ENCODE results near the gene RNF151. TPM values are rescaled to one million over a fixed set of nuclear protein-coding genes. Genes with fewer than 3 reads are reported as not detected.

The RNF151 gene
- total and polyA plus RNA-seq, 2 donors (not counting 1 experiment from before 2014, with no cell fraction given) = not detected

- Histone ChIP-seq H3K36me3 (ENCODE audit: control insufficient read depth, insufficient read depth, low read length) (peaks cover 47% of the 10 kb centered on the region), H3K79me2 (ENCODE audit: control insufficient read depth, insufficient read depth, low read length) (peaks cover 50% of the 10 kb centered on the region)
Observed at GRCh38 chr16:2002406-2003230, 36.0 kb downstream of the RNF151 start.

GRCh38 chr16:2003231-2003826 lies 36.7 kb downstream of the RNF151 start:
- no peak overlapping the region for H2AFZ ChIP-seq (ENCODE audit: low read length)
- no peaks in the 10 kb centered on the region for H3K9me3 ChIP-seq (ENCODE audit: control insufficient read depth, insufficient read depth, low read depth, low read length)
- peaks cover 57% of the 10 kb centered on the region for H3K79me2 ChIP-seq (ENCODE audit: control insufficient read depth, insufficient read depth, low read length)
- H3K4me1 ChIP-seq (ENCODE audit: control insufficient read depth, extremely low read depth, insufficient read depth, low read length) = peaks cover 19% of the 10 kb centered on the region
- no peaks in the 10 kb centered on the region for H4K20me1 ChIP-seq (ENCODE audit: control insufficient read depth, extremely low read depth, insufficient read depth, low read length)
- no peak overlapping the region for H3K9ac ChIP-seq (ENCODE audit: insufficient read depth, low read length)
- TF ChIP-seq, protein P1, sequence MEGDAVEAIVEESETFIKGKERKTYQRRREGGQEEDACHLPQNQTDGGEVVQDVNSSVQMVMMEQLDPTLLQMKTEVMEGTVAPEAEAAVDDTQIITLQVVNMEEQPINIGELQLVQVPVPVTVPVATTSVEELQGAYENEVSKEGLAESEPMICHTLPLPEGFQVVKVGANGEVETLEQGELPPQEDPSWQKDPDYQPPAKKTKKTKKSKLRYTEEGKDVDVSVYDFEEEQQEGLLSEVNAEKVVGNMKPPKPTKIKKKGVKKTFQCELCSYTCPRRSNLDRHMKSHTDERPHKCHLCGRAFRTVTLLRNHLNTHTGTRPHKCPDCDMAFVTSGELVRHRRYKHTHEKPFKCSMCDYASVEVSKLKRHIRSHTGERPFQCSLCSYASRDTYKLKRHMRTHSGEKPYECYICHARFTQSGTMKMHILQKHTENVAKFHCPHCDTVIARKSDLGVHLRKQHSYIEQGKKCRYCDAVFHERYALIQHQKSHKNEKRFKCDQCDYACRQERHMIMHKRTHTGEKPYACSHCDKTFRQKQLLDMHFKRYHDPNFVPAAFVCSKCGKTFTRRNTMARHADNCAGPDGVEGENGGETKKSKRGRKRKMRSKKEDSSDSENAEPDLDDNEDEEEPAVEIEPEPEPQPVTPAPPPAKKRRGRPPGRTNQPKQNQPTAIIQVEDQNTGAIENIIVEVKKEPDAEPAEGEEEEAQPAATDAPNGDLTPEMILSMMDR (conservative IDR thresholded peaks at IDR 0.05 in 1 of 2, IDR thresholded peaks at IDR 0.05 in 1 of 2; ENCODE audit: low read depth in 1 of 2, low read length in 2 of 2) = no peak
- no peak for TF ChIP-seq EZH2 (IDR thresholded peaks at IDR 0.05; ENCODE audit: low read length, missing control alignments)
- H3K27ac ChIP-seq (ENCODE audit: insufficient read depth, low read length) = no peak overlapping the region
- H3K36me3 ChIP-seq (ENCODE audit: control insufficient read depth, insufficient read depth, low read length) = peaks cover 45% of the 10 kb centered on the region
- no peaks in the 10 kb centered on the region for H3K27me3 ChIP-seq (ENCODE audit: control insufficient read depth, insufficient read depth, low read length)
- no peak overlapping the region for H3K4me3 ChIP-seq (replicated peaks in 1 of 4; ENCODE audit: control extremely low read depth in 1 of 4, insufficient read depth in 1 of 4, low read depth in 3 of 4, low read length in 4 of 4)
- no peak overlapping the region for H3K4me2 ChIP-seq (ENCODE audit: extremely low read depth, insufficient read depth, low read length)
- no peak for DNase-seq (ENCODE audit: low read depth in 2 of 2)

More at GRCh38 chr16:2002406-2003230, 36.0 kb downstream of the RNF151 start:
- TF ChIP-seq EZH2 (IDR thresholded peaks at IDR 0.05; ENCODE audit: low read length, missing control alignments) = no peak
- TF ChIP-seq, protein P1 (conservative IDR thresholded peaks at IDR 0.05 in 1 of 2, IDR thresholded peaks at IDR 0.05 in 1 of 2; ENCODE audit: low read depth in 1 of 2, low read length in 2 of 2) = no peak
- no peak for DNase-seq (ENCODE audit: low read depth in 2 of 2)
- peaks cover 16% of the 10 kb centered on the region for H3K4me1 ChIP-seq (ENCODE audit: control insufficient read depth, extremely low read depth, insufficient read depth, low read length)
- no peak overlapping the region for H3K27ac ChIP-seq (ENCODE audit: insufficient read depth, low read length)
- H3K4me2 ChIP-seq (ENCODE audit: extremely low read depth, insufficient read depth, low read length) = no peak overlapping the region
- H2AFZ ChIP-seq (ENCODE audit: low read length) = no peak overlapping the region
- H3K27me3 ChIP-seq (ENCODE audit: control insufficient read depth, insufficient read depth, low read length) = no peaks in the 10 kb centered on the region
- no peak overlapping the region for H3K9ac ChIP-seq (ENCODE audit: insufficient read depth, low read length)
- no peak overlapping the region for H3K4me3 ChIP-seq (replicated peaks in 1 of 4; ENCODE audit: control extremely low read depth in 1 of 4, insufficient read depth in 1 of 4, low read depth in 3 of 4, low read length in 4 of 4)
- H4K20me1 ChIP-seq (ENCODE audit: control insufficient read depth, extremely low read depth, insufficient read depth, low read length) = no peaks in the 10 kb centered on the region
- H3K9me3 ChIP-seq (ENCODE audit: control insufficient read depth, insufficient read depth, low read depth, low read length) = no peaks in the 10 kb centered on the region

- Histone ChIP-seq H3K9ac (ENCODE audit: insufficient read depth, low read length) (no peak overlapping the region), H3K4me3 (replicated peaks in 1 of 4; ENCODE audit: control extremely low read depth in 1 of 4, insufficient read depth in 1 of 4, low read depth in 3 of 4, low read length in 4 of 4) (no peak overlapping the region), H3K36me3 (ENCODE audit: control insufficient read depth, insufficient read depth, low read length) (peaks cover 42% of the 10 kb centered on the region), H4K20me1 (ENCODE audit: control insufficient read depth, extremely low read depth, insufficient read depth, low read length) (no peaks in the 10 kb centered on the region), H3K4me2 (ENCODE audit: extremely low read depth, insufficient read depth, low read length) (peak overlapping the region; percentile 23), H3K27ac (ENCODE audit: insufficient read depth, low read length) (no peak overlapping the region), H3K79me2 (ENCODE audit: control insufficient read depth, insufficient read depth, low read length) (peaks cover 64% of the 10 kb centered on the region), H2AFZ (ENCODE audit: low read length) (no peak overlapping the region), H3K27me3 (ENCODE audit: control insufficient read depth, insufficient read depth, low read length) (no peaks in the 10 kb centered on the region), H3K4me1 (ENCODE audit: control insufficient read depth, extremely low read depth, insufficient read depth, low read length) (peaks cover 19% of the 10 kb centered on the region), H3K9me3 (ENCODE audit: control insufficient read depth, insufficient read depth, low read depth, low read length) (no peaks in the 10 kb centered on the region)
- DNase-seq (ENCODE audit: low read depth in 2 of 2) = peak; percentile 76 to 87
- no peak for TF ChIP-seq EZH2 (IDR thresholded peaks at IDR 0.05; ENCODE audit: low read length, missing control alignments)
- TF ChIP-seq, protein P1 (conservative IDR thresholded peaks at IDR 0.05 in 1 of 2, IDR thresholded peaks at IDR 0.05 in 1 of 2; ENCODE audit: low read depth in 1 of 2, low read length in 2 of 2) = peak; percentile 81 to 96
Observed at GRCh38 chr16:2003827-2004641, 37.4 kb downstream of the RNF151 start.
